Measurements from ENCODE around the gene MKI67.

The MKI67 gene

GRCh38 chr10:128064108-128064969 lies 61.9 kb downstream of the MKI67 start:
- no peak for FAIRE-seq

DNA sequence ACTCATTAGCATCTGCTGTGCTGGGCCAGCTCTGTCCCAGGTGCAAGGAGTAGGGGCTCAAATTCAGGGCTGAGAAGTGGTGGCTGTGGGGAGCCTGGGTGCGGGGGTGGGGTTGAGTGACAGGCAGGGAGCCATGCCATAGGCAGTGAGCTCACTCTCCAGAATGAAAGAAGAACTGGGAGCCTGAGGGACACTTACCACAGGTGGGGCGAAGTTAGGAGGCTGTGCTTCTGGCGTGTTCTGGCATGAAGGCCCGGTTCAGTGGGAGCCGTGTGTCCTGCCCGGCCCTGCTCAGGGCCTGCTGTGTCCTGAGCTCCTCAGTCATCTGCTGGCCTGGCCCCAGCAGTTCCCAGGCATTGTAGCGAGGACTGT lies 62.5 kb downstream of the MKI67 start:
- FAIRE-seq: no peak

DNA sequence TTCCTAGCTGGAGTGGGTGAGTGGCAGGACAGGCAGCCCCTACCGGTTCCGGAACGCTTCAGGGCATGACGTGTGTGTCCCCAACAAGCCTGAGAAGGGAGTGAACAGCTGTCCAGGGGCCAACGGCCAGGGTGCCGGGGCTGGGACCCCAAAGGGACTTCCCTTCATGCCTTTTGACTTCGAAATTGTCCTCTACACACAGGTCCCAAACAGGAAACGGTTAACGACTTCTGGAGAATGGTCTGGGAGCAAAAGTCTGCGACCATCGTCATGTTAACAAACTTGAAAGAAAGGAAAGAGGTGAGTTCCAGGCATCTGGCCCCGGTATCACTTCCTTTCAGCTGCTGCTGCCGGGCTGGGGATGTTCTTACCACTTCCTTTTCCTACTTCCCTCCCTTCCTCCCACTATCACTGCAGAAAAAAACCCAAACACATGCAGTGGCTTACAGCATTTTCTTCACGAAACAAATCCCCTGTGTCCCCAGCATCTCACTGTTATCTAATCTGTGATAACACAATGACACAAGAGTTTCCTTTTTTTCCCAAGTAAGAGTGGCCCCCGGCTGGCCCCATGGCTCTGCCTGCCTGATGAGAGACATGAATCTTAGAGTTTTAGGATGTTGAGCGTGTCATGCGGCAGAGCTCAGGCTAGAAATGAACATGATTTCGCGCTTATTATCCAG lies 63.2 kb downstream of the MKI67 start:
- no peak for FAIRE-seq

GRCh38 chr10:128062331-128062880 lies 63.8 kb downstream of the MKI67 start:
- FAIRE-seq: no peak

- FAIRE-seq: no peak
Observed at GRCh38 chr10:128061306-128062300, 64.6 kb downstream of the MKI67 start.

GRCh38 chr10:128060341-128061250 lies 65.6 kb downstream of the MKI67 start:
- no peak for FAIRE-seq

- FAIRE-seq: no peak
Observed at GRCh38 chr10:128059982-128060293, 66.3 kb downstream of the MKI67 start.

DNA sequence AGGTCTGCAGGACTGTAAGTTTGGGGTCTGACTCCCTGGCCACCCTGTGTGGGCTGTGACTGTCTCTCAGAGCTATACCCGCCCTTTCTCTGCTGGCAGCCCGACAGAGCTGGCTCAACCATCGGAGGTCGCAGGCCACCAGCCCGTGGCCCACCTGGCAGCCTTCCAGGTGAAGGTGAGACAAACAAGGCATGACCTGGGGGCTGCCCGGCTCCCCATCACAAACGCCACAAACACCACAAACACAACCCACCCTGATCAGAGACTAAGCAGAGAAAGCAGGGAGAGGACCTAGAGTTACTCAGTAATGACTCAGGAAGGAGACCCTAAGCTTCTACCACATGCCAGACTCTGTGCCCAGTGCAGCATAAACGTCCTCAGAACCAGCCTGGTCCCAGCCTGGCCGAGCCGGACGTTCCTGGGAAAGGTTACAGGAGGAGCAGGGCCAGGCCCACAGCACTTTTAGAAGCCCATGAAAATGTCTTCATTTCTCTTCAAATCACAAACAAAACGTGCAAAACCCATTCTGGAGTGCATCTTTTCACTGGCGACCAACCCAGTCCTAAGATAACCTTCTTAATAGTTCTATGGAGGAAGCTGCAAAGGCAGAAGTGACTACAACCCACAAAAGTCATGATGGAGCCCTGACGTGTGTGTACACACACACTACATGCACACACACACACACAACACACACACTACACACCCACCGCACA lies 66.8 kb downstream of the MKI67 start:
- no peak for FAIRE-seq

DNA sequence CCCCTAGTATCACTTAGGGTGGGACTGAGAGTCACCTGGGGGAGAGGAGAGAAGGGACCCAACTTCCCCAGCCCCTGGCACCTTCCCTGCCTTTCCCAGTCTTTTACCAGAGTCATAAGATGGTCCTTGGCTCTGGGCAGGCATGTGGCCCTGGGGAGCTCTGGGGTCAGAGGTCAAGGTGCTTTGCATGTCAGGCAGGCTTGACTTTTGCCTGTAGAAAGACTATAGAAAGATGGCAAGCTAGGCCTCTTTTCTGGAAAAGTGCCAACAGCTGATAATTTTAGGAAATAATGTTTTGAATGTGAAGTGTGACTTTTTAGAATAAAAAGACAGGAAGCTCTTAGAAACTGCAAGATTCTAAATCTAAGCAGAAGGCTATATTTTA lies 67.5 kb downstream of the MKI67 start:
- FAIRE-seq: no peak

- FAIRE-seq: no peak
Observed at GRCh38 chr10:128058106-128058749, 68.0 kb downstream of the MKI67 start.

- FAIRE-seq: no peak
Observed at GRCh38 chr10:128056303-128057050, 69.7 kb downstream of the MKI67 start.

GRCh38 chr10:128055061-128055868 lies 71.0 kb downstream of the MKI67 start:
- FAIRE-seq: no peak

- FAIRE-seq: no peak
Observed at GRCh38 chr10:128054163-128054970, 71.9 kb downstream of the MKI67 start.

- FAIRE-seq: no peak
Observed at GRCh38 chr10:128053356-128053755, 72.9 kb downstream of the MKI67 start.

GRCh38 chr10:128052696-128053095 lies 73.5 kb downstream of the MKI67 start:
- no peak for FAIRE-seq

DNA sequence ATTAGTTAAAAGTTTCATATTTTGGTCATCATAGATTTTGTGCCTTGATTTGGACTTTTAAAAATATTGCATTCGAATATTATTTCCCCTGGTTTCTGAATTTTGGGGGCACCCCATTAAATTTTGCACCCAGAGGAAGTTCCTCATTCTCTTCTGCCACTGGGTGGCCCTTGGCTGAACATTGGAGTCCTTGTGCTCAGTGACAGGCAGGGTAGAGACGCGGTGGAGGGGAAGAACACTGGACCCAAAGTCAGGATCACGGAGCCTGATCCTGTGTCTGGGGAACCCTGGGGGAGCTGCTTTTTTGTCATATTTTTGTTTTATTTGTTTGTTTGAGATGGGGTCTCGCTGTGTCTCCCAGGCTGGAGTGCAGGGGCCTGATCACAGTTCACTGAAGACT lies 74.7 kb downstream of the MKI67 start:
- FAIRE-seq: no peak

DNA sequence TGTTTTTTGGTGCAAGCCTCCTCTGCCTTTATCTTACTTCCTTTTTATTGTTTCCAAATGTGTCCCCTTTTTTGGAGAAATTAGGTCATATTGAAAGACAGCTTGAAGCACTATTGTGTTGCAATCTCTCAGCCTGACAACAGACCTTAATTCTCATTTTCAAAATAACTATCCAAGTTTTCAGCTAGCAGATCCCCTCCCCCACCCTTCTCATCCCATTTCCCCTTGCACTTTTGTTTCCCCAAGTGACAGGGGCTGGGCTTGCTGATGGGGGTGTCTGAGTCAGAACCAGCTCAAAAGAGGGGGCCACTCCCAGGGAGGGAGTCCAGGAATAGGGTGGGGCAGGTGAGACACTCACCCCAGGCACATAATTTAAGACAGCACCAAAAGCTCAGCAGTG lies 75.3 kb downstream of the MKI67 start:
- FAIRE-seq: no peak

GRCh38 chr10:128050121-128050516 lies 76.1 kb downstream of the MKI67 start:
- no peak for FAIRE-seq
